Activated CD8-positive, alpha-beta T cell treated with anti-CD3 and anti-CD28 coated beads for 36 hours (primary cell): ENCODE data around the gene CSPG5. TPM values are rescaled to one million over a fixed set of nuclear protein-coding genes. Genes with fewer than 3 reads are reported as not detected.

ENCODE experiments used
- ATAC-seq: fragments of 200-7000 bp; cut with Tn5 transposase; one replicate; pipeline ENCODE4 v1.10.0; 2021; ENCODE audit warnings: mild to moderate bottlenecking, moderate library complexity
- CTCF ChIA-PET: fragments of 350-600 bp; sonication (Branson Sonifier 250); formaldehyde crosslinking; loops from one replicate; lab custom pipeline; 2021; ENCODE audit warnings: antibody characterized with exemption; lab: Charles Lee
- POLR2A ChIA-PET: fragments of 350-600 bp; sonication (Branson Sonifier 250); formaldehyde crosslinking; loops from one replicate; lab custom pipeline; 2021; ENCODE audit warnings: antibody characterized with exemption; lab: Charles Lee
- DNase-seq: peaks from one replicate; pipeline ENCODE4 v3.0.0-alpha.2; 2020
- H3K27ac Mint-ChIP-seq: one replicate; pipeline ENCODE4 v1.8.0; 2021; ENCODE audit warnings: mild to moderate bottlenecking, mixed read lengths
- H3K27me3 Mint-ChIP-seq: one replicate; pipeline ENCODE4 v1.8.0; 2021; ENCODE audit warnings: mixed read lengths
- H3K36me3 Mint-ChIP-seq: one replicate; pipeline ENCODE4 v1.8.0; 2021; ENCODE audit warnings: low read depth, mixed read lengths
- H3K4me1 Mint-ChIP-seq: one replicate; pipeline ENCODE4 v1.8.0; 2021; ENCODE audit warnings: low read depth, mixed read lengths
- H3K4me3 Mint-ChIP-seq: one replicate; pipeline ENCODE4 v1.8.0; 2021; ENCODE audit warnings: mild to moderate bottlenecking, moderate library complexity, mixed read lengths
- H3K9me3 Mint-ChIP-seq: one replicate; pipeline ENCODE4 v1.8.0; 2021; ENCODE audit warnings: mixed read lengths
- intact Hi-C: fragments of 100-400 bp; cut with micrococcal nuclease; formaldehyde crosslinking; loops from one replicate; pipeline ENCODE4 v1.10.0; 2022
- total RNA-seq, 2 experiments: library from RNA; stranded (reverse); gene quantifications; one replicate each; pipeline ENCODE4 v1.2.3, GENCODE V29; 2021
- TF ChIP-seq, protein P1 (sequence below): fragments of 200-600 bp; IDR thresholded peaks from one replicate; pipeline ENCODE4 v1.8.0; 2022; ENCODE audit warnings: antibody characterized with exemption, mild to moderate bottlenecking

CSPG5 gene
- total RNA-seq, 2 experiments from 2014 or later, result 0.54 to 0.58 TPM

DNA sequence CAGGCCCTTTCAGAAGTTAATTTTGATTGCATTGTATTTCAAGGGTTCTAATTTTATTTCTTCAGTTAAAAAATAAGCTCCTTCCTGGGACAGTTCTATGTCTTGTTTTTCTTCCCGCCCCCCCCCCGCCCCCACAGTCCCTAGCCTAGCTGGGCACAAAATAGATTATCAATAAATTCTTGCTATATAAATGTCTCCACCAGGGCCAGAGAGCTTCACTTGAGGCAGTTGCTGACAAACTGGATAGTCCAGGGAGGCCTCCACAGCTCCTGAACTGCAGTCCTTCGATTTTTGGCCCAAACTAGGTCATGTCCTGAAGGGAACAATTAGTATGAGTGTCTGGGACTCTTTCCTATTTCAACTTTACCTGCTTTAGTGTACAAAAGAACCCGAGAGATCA is 9.9 kb upstream of the CSPG5 start:
- no peak overlapping the region for H3K4me3 Mint-ChIP-seq
- CTCF ChIA-PET, result interaction anchor here (1.3 to 1.8 kb wide), 3 partner anchors 11 to 66 kb away, joined by 3 read pairs; no protein-coding TSS in a partner anchor
- POLR2A ChIA-PET, result interaction anchor here (1.3 to 1.9 kb wide), 2 partner anchors 11 to 21 kb away, joined by 3 to 4 read pairs; no protein-coding TSS in a partner anchor
- TF ChIP-seq, protein P1, sequence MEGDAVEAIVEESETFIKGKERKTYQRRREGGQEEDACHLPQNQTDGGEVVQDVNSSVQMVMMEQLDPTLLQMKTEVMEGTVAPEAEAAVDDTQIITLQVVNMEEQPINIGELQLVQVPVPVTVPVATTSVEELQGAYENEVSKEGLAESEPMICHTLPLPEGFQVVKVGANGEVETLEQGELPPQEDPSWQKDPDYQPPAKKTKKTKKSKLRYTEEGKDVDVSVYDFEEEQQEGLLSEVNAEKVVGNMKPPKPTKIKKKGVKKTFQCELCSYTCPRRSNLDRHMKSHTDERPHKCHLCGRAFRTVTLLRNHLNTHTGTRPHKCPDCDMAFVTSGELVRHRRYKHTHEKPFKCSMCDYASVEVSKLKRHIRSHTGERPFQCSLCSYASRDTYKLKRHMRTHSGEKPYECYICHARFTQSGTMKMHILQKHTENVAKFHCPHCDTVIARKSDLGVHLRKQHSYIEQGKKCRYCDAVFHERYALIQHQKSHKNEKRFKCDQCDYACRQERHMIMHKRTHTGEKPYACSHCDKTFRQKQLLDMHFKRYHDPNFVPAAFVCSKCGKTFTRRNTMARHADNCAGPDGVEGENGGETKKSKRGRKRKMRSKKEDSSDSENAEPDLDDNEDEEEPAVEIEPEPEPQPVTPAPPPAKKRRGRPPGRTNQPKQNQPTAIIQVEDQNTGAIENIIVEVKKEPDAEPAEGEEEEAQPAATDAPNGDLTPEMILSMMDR, result no peak
- H3K36me3 Mint-ChIP-seq, result peaks cover 18% of the 10 kb centered on the region
- H3K27me3 Mint-ChIP-seq, result no peaks in the 10 kb centered on the region
- intact Hi-C loops, result no loop called here
- H3K9me3 Mint-ChIP-seq, result no peaks in the 10 kb centered on the region
- H3K4me1 Mint-ChIP-seq, result no peaks in the 10 kb centered on the region
- ATAC-seq (no peak), DNase-seq (no peak)
- H3K27ac Mint-ChIP-seq, result no peak overlapping the region

DNA sequence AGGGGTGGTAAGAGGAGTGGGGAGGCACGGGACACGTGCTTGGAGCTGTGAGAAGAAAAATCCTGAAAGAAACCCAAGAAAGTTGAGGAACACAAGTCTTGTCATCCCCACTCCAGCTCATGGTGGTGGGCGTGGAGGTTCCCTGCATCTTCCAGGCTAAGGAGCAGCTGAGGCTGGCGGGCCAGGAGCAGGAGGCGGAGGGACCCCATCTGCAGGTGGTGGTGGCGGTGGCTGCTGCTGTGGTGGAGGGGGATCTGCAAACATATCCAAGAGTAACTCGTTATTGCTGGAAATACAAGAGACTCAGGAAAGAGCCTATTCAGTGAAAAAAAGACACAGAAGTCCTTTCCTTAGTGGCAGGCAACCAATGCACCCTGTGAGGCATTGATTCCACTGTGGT is 9.4 kb upstream of the CSPG5 start:
- POLR2A ChIA-PET, result interaction anchor here (1.3 kb wide), 1 partner anchor 20 kb away, joined by 3 read pairs; no protein-coding TSS in a partner anchor
- TF ChIP-seq, protein P1, result no peak
- Mint-ChIP-seq H3K27me3 (no peaks in the 10 kb centered on the region), H3K9me3 (no peaks in the 10 kb centered on the region), H3K27ac (no peak overlapping the region), H3K4me3 (no peak overlapping the region), H3K36me3 (peaks cover 18% of the 10 kb centered on the region), H3K4me1 (no peaks in the 10 kb centered on the region)
- intact Hi-C loops, result no loop called here
- no peak for ATAC-seq
- no peak for DNase-seq
- CTCF ChIA-PET, result interaction anchor here (1.3 kb wide), 1 partner anchor 65 kb away, joined by 3 read pairs; no protein-coding TSS in a partner anchor

DNA sequence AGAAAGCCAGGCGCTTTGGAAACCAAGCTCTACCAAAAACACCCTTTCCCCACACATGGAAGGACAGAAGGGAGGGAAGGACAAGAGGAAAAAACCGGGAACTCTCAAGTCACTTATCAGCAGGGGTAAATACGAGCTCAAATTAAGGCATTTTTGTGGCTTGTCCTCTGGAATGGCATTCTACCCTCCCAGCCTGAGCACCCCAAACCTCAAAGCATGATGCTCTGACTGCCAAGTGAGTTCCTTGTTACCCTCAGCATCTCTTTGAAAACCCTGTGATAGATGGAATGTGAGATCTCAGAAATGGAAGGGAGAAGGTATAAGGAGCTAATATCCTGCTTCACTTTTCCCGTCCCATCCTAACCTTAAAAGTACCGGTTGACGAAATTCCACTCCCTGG is 8.1 kb upstream of the CSPG5 start:
- Mint-ChIP-seq H3K36me3 (peaks cover 15% of the 10 kb centered on the region), H3K27me3 (no peaks in the 10 kb centered on the region), H3K9me3 (no peaks in the 10 kb centered on the region), H3K4me3 (no peak overlapping the region), H3K4me1 (no peaks in the 10 kb centered on the region), H3K27ac (no peak overlapping the region)
- ATAC-seq (no peak), DNase-seq (no peak)
- intact Hi-C loops, result no loop called here
- POLR2A ChIA-PET, result interaction anchor here (0.7 kb wide), 1 partner anchor 11 kb away, joined by 3 read pairs; no protein-coding TSS in a partner anchor
- CTCF ChIA-PET, result interaction anchor here (1.1 kb wide), 1 partner anchor 19 kb away, joined by 3 read pairs; no protein-coding TSS in a partner anchor
- TF ChIP-seq, protein P1, result no peak

DNA sequence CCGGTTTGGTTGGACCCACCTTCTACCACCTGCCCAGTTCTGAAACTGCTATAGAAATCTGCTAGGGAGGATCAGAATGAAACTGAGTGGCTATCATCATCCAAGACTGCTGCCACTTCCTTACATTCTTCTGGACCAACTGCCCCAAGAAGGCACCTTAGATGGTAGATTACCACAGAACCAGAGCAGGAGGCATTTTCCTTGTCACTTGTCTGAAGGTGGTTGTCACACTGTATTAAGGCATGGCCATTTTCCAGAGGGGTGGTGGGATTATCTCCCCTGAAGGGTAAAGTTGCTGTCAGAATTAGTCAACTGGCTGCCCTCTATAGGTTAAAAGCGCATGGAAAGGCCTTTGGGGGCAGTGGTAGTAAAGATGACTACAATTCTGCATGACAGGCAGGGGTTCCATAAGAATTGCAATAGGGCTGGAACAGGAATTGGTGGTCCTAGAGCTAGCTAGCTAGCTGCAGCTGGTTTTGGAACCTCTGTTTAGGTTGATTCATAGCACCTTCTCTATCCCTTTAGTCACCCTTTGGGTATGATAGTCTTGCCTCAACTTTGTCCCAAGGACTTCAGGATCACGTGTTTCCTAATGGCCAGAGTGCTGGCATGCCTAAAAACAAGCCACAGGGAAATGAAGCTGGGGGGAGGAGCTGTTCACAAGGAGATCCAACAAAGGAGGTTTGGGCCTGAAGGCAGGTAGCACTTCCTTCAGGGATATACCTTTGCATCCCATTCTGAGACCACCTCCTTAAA is 4.8 kb upstream of the CSPG5 start:
- H3K36me3 Mint-ChIP-seq, result peaks cover 9% of the 10 kb centered on the region
- peaks cover 11% of the 10 kb centered on the region for H3K27me3 Mint-ChIP-seq
- POLR2A ChIA-PET, result interaction anchor here (2.0 kb wide), 1 partner anchor 24 kb away, joined by 4 read pairs; no protein-coding TSS in a partner anchor
- TF ChIP-seq, protein P1, result no peak
- CTCF ChIA-PET, result no interaction called here
- H3K4me1 Mint-ChIP-seq, result no peaks in the 10 kb centered on the region
- intact Hi-C loops, result no loop called here
- ATAC-seq (no peak), DNase-seq (no peak)
- H3K27ac Mint-ChIP-seq, result no peak overlapping the region
- no peaks in the 10 kb centered on the region for H3K9me3 Mint-ChIP-seq
- no peak overlapping the region for H3K4me3 Mint-ChIP-seq

DNA sequence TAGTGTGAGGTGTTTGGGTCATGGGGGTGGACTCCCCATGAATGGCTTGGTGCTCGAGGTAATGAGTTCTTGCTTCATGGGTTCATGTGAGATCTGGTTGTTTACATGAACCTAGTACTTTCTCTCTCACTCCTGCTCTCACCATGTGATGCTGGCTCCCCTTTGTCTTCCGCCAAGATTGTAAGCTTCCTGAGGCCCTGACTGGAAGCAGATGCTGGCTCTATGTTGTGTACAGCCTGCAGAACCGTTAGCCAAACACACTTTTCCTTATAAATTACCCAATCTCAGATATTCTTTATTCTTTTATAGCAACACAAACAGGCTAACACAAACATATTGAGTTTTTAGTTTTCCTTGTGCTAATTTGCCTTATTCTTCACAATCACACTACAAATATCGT is 3.2 kb upstream of the CSPG5 start:
- ChIA-PET POLR2A (interaction anchor here (1.0 kb wide), 1 partner anchor 8 kb away, joined by 3 read pairs; no protein-coding TSS in a partner anchor), CTCF (no interaction called here)
- Mint-ChIP-seq H3K4me3 (no peak overlapping the region), H3K27ac (no peak overlapping the region), H3K4me1 (no peaks in the 10 kb centered on the region), H3K36me3 (peaks cover 3% of the 10 kb centered on the region), H3K9me3 (no peaks in the 10 kb centered on the region), H3K27me3 (peaks cover 15% of the 10 kb centered on the region)
- intact Hi-C loops, result no loop called here
- no peak for DNase-seq
- no peak for ATAC-seq
- TF ChIP-seq, protein P1, result no peak
